DMS79 (cell line): ENCODE data around the gene FBXW12.

Experiments used
- DNase-seq: peaks from one replicate; lab custom pipeline; 2025; lab: John Stamatoyannopoulos, UW

Gene FBXW12

DNA sequence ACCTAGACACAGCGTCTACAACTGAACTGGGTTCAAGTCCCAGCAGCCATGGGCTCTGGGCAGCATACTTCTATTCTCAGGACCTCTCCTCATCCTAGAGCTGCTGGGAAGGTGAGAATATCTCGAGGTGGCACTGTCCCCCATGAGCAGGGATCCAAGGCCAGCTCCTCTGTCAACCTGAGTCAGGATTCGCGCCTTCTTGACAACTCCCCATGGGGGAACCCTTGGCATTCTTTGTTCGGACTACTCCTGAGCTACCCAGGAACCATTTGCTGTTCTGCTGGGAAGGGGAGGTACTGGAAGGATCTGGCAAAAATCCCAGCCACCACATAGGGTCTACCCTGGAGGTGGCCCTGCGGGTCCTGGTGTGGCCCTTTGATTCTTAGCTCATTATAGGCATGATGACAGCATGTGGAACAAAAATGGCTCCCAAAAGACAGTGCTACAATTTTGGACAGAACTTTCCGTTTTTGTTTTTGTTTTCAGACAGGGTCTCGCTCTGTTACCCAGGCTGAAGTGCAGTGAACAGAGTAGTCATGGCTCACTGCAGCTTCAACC, 35.6 kb downstream of the FBXW12 start:
- no peak for DNase-seq

DNA sequence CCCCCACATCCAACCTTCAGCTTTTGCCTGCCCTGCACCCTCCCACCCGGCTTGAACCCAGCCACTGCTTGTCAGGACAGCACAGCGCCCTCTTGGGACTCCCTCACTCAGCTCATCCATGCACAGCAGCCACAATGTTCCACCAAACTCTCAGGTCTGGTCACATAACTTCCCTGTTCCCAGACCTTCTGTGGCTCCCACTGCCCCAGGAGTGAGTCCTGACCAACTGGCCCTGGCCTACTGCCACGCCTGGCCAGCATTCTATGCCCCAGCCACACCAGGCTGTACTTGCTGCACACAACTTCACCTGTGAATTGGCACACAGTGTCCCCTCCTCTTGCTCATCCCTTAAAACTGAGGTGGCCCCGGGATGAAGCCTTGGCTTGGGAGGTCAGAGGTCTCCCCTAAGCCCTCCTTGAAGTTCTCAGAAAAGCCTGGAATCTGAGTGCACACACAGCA, 36.8 kb downstream of the FBXW12 start:
- DNase-seq: no peak

DNA sequence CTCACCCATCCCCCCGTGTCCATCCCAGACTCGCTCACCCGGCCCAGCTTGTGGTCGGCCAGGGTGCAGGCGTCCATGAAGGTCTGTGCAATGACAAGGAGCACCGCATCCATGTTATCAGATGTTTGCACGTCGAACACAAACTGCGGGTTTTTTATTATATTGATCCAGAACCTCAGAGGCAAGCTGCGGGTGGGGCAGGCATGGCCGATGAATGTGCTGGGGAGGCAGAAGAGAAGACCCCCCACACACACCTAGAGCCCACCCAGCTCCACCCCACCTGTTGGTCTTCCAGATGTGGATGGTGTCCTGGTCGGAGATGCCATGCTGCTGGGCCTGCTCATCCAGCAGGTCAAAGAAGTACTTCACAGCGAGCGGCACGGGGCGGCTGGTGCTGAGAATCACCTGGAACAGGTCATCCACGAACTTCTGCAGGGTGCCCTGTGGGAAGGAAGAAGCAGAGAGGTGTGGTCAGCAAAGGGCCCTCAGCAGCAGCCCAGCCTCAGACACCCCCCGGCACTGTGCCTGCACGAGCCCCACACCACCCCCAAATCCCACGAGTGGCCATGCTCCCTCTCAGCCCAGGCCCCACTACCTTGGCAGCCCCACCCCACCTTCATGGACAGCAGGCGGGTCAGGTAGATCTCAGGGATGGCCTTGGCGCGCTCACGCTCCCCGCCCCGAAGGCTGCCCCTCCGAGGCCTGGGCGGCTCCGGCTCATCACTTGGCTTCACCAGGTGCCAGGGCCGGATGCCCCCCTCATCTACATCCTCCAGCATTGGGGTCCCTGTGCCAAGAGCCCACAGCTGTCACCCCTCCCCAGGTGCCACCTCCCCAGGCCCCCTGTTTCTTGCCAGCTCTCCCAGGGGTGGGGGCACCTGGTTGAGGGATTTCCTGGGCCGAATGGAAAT, 37.5 kb downstream of the FBXW12 start:
- no peak for DNase-seq

DNA sequence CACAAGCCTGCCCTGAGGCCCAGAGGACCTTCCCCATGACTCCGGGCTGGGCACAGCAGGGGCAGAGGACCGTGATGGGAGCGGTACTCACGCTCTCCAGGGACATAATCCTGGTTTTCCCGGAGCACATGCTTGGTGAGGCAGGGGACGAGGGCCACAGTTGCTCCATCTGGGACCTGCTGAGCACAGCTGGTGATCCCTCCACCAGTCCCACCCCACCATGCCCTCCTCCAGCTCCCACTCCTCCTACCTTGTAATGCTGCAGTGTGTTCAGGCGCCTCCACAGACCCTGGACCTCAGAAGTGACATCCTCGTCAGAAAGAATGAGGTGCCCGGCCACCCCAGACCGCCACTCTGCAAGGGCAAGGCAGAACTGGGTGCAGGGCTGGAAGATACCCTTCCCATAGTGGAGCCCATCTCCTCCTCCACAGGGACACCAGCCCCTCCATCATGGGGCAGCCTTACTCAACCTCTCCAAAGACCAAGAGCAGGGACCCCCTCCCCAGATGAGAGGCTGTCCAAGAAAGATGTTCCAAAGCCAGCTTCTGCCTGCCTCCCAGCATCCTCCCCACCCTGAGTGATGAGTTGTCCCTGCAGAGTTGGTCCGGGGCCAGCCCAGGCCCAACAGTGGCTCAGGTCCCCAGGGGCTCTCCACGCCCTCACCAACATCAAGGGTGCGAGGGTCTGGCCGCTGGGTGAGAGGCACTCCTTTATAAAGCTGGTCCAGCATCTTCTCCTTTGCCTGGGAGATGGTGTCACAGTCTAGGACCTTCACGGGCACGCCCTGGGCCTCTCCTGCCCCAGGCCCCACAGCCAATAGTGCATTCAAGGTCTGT, 38.4 kb downstream of the FBXW12 start:
- no peak for DNase-seq

DNA sequence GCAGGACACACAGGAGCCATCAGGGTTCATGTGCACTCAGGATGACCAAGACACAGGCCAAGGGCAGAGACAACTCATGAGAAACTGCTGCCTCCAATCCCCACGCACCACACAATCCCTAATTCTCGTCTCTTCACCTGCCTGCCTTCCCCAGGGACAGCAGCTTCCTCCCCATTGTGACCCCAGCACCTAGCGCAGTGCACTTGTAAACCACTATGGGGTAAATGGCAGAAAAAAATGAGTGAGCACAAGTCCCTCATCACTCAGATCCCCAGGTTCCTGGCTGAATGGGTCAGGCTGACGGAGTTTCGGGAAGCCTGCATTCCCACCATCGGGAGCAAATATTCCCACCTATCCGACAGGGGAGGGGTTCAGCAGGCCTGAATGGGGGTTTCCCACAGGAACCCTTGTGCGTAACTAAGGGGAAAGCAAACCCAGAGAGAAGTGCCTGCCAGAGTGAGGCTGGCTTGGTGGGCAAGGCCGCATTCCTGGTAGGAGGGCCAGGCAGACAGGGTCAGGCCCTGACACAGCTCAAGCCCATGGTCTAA, 39.1 kb downstream of the FBXW12 start:
- DNase-seq: no peak

DNA sequence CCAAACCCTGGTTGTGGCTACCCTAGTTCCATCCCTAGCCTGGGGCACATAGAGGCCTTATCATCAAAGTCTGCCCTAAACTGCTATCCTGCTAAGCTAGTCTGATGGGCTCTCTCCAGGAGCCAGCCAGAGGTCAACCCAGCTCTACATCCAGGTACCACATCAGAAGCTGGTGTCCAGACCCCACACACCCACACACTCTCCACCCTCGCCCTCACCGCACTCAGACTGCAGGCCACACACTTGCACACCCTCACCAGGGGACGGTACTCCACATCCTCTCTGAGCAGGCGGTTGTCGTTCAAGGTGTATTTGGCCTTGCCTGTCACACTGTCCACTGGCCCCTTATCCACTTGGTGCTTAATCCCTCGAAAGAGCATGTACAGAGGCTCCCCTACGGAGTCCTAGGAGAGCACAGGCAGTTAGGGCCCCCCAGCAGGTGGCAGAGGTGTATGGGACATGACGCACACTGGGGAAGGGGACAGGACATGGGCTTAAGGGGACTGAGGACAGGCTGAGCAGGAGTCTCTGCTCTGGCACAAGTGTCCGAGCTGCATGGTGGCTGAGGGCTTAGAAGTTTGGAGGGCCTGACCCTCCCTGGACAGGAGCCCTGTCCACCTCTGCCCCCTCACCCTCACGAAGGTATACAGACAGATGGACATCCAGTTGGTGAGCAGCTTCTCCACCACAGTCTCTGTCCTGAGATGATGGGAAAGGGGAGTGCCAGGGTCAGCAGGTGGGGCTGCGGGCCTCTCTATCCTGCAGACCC, 39.8 kb downstream of the FBXW12 start:
- no peak for DNase-seq

DNA sequence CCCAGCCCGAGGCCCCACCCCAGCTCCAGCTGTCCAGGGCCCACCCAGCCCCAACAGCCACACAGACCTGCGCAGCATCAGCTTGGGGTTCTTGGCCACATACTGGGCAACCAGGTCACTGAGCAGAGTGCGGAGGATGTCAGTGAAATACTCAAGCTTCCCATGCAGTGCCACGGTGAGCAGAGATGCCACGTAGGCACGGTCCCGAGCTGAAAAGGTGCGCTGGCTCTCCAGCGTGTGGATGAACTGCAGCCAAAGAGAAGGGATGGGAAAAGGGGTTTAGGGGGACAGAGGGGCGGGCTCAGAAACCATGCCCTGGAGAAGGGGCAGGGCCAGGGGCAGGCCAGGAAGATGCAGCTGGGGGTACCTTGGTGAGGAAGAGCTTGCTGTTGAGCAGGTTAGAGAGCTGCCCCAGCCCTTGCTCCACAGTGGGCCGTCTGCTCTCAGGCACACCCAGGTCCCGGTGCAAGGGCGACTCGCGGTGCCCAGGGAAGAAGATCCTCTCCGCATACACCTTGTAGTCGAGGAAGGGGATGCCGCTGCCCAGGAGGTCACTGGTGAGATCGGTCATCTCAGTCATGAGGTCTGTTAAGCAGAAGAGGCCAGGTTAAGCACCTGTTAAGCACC, 40.5 kb downstream of the FBXW12 start:
- DNase-seq: no peak

DNA sequence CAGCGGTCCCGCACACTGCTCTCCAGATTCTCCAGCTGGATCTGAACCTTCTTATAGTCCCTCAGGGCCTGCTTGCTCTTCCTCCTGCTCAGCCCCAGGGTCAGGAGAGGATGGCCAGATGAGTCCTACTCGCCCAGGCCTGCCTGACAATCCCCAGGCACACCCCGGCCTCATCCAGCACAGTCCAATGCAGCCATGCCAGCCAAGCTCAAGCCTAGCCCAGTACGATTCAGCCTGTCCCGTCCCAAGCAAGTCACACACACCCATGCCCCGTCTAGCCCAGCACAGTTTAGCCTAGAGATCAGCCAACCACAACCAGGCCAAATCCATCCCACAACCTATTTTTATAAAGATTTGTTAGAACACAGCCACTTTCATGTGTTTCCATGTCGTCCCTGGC, 41.1 kb downstream of the FBXW12 start:
- no peak for DNase-seq

DNA sequence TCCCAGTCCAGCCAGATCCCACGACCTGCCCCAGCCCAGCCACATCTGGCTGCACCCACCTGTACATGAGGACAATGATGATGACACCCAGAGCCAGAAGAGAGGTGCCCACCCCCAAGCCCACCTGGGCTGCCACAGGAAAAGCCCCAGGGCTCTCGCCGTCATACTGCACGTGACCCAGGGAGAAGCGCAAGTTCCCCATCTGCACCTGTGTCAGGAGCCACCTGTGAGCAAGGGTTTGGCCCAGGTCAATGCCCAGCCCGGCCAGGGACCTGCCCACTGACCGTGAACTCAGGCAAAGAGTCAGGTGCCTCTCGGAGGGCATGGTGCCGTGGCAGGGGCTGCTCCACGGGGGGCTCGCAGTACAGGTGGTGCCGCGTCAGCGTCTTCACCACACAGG, 41.6 kb downstream of the FBXW12 start:
- DNase-seq: no peak

DNA sequence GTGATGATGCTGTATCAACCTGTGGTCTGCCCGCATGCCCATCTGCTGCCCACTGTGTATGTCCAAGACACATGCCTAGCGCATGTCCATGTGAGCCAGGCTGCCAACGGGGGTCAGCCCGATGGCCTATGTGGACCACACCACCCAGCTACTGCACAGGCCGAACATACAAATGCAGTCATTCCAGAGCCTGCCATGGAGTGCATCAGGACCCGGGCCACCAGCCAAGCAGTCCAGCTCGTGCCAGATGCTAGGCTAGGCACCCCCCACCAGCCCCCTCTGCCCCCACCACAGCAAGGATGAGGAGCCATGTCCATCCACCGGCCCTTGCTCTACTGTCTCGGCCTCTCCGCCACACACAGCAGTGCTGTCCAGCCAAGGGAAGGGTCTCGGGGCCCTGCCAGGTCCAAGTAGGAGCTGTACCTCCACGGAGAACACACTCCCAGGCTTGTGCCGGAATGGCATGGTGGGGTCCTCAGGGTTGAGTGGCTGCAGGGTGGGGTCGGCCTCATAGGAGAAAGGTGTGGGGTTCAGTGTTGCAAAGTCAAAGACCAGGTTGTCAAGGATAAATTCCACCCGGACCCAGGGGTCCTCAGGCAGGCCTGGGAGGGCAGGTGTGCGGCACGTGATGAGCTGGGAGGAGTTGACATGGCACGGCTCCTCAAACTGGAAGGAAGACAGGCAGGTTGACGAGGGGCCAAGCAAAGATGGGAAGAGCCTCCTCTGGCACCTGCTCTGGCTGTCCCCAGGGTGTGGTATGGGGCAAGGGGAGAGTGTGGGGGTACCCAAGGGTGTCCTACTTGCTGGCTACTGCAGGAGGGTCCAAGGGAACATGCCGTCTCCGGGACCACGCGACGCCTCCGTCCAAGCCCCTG, 42.6 kb downstream of the FBXW12 start:
- no peak for DNase-seq

DNA sequence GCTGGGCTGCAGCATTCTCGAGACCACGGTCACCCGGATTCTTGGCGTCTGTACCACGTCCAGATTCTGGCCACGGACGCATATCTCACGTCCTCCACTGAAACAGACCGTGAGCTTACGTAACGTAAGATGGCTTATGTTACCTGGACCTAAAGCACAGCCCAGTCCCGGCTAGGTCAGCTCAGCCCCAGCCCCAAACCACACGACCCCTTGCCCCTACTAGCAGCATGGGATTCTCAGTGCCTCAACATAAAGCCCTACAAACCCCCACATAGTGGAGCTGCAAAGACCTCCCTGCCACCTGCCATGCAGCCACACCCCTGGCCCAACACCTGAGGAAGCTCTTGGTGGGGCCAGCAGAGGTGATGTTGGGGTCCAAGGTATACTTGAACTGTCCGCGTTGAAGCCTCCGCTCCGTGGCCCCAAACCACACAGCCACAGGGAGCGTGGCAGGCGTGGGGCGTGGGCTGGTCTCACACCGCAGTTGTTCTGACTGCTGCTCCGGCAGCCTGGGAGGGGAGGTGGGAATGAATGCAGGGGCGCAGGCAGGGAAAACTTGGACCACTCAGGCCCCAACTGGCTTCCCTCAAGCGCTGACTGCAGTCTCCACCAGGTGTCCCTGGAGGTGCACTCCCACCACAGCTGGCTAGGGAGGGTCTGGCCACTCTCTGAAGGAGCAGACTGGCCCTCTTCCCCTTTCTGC, 43.4 kb downstream of the FBXW12 start:
- DNase-seq: no peak

DNA sequence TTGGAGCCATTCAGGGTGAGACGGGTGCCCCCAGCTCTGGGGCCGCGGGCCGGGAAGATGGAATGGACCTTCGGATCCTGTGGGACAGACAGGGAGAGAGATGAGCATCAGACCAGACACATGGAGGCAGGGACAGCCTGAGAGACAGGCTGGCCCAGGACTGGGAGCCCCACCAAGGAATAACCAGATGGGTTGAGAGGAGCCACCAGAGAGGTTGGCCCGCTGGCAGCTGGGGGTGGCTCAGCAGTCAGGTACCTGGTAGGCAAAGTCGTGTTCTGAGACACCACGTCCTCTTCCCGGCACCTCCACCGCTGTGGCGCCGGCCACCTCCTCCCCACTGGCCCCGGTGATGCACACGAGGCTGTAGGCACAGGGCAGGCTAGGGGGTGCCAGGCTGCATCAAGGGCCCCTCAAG, 44.1 kb downstream of the FBXW12 start:
- no peak for DNase-seq

DNA sequence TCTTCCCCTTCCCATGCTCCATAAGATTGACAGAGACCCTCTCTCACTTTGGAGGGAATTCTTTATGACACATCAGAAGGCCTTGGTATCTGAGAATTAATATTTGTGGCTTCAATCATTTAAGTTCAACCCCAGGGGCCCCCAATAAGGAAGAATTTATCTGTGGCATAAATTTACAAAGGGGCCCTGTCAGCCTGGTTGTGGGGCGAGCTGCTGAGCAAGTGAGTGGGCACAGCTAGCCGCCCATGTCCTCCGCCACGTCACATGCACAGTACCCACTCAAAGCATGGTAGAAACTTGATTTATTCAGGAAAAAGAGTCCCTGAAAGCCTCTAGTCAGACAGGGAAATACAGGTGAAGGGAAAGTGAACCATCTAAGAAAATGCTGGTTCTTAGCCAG, 44.5 kb downstream of the FBXW12 start:
- DNase-seq: no peak

DNA sequence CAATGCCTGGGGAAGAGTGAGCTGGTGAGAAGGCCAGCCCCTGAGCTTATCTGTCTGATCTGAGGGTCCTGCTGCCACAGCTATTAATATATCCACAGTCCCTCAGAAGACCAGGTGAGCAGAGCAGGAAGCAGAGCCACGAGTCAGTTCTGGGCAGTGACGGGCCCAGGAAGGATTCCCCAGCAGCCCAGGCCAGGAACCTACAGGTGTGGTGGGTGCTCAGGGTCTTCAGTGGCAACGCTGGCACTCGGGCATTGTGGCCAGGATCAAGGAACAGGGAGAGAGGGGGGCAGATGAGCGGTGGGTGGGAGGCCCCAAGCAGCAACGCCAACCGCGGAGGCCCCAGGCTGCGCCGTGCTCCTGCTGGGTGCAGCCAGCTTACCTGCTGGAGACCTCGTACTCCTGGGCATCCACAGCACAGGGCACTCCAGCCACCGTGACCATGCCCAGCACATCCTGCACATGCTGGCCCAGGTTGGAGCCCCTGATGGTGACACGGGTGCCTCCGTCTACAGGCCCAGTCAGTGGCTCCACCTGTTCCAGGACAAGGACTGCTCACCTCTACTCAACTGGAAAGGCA, 45.6 kb downstream of the FBXW12 start:
- no peak for DNase-seq

DNA sequence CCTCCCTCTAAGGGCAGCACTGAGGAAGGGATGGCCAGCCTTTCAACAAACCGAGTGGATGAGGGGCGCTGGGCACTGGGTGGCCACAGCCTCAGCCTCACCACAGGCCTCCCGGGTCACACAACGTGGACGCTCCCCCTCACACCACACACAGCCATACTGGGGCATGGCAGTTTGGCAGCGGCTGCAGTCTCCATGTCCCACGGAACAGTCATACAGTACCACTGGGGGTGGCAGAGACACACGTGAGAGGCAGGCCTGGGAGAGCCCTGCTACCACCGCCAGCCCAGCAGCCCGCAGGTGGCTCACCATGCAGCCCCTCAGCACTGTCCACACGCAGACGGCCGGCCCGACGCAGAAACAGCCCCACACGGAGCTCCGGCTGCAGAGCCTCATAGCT, 46.1 kb downstream of the FBXW12 start:
- DNase-seq: no peak

DNA sequence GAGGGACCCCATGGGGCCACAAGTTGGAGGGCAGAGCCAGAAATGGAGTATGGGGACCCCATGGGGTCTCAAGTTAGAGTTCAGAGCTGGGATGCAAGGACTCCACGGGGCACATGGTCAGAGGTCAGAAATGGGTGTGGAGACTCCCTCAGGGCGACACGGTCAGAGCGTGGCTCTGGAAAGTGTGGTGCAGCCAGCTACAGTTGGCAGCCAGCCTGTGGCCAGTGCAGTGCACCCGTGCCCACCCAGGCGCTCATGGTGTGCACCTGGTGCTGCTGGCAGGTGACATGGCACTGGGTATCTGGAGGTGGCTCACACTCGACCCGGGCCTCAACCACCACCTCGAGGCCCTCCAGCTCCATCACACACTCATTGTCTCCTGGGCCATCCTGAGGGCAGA, 46.6 kb downstream of the FBXW12 start:
- DNase-seq: no peak

DNA sequence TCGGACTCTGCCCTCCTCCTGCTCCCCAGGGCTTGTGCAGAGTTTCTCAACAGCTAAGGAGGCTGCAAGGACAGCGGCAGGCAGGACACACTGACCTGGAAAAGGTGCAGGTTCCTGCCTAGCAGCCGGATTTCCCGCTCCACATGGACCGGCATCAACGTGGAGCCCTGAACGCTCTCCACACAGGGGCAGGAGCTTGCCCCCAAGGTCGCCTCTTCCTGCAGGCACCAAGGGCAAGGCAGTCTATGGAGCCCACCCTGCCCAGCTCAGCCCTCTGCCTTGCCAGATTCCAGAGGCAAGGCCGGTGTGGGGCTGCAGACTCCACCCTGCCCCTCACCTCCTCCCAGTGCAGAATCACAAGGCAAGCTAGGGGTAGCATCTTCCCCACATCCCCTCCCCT, 47.1 kb downstream of the FBXW12 start:
- DNase-seq: no peak

DNA sequence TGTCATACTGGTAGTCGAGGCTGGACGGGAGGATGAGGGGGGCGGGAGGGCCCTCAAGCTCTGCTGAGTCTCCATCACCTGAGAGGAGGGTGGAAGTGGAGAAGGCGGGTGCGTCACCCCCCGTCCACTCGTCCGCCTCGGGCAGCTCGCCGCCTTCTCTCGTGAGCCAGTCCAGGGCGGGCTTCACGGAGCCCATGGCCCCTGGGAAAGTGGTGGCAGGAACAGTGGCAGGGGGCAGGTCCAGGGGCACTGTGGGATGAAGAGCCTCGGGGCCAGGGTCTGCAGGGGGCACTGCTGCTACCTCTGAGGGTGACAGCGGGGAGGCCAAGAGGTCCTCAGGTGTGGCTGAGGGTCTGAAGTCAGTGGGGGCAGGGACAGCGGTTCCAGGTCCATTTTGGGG, 47.6 kb downstream of the FBXW12 start:
- DNase-seq: no peak

DNA sequence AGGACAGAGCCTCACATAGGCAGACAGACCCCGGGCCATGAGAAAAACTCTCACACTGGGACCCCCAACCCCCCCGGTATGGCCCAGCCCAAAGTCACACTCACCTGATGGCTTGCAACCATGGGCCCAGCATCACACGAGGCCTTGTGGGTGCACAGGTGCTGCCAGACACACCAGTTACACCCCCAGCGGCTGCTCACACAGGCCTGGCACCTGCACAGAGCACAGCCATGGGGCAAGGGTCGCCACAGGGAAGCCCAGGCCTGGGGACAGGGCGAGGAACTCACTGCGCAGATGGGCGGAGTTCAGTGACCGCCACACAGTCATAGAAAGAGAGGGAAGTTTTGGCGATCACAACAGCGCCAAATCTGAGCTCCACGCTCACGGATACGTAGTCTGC, 48.5 kb downstream of the FBXW12 start:
- DNase-seq: no peak
